SH-SY5Y (cell line): ENCODE data around the gene BRPF1.

Source experiments
- GATA2 ChIP-seq: IDR thresholded peaks from 2 replicates; pipeline ENCODE4 v1.6.1; 2011; ENCODE audit warnings: mild to moderate bottlenecking, low read depth, low read length
- GATA3 ChIP-seq: IDR thresholded peaks from 2 replicates; pipeline ENCODE4 v1.6.1; 2011; ENCODE audit warnings: low read depth, mild to moderate bottlenecking, low read length, moderate library complexity

DNA sequence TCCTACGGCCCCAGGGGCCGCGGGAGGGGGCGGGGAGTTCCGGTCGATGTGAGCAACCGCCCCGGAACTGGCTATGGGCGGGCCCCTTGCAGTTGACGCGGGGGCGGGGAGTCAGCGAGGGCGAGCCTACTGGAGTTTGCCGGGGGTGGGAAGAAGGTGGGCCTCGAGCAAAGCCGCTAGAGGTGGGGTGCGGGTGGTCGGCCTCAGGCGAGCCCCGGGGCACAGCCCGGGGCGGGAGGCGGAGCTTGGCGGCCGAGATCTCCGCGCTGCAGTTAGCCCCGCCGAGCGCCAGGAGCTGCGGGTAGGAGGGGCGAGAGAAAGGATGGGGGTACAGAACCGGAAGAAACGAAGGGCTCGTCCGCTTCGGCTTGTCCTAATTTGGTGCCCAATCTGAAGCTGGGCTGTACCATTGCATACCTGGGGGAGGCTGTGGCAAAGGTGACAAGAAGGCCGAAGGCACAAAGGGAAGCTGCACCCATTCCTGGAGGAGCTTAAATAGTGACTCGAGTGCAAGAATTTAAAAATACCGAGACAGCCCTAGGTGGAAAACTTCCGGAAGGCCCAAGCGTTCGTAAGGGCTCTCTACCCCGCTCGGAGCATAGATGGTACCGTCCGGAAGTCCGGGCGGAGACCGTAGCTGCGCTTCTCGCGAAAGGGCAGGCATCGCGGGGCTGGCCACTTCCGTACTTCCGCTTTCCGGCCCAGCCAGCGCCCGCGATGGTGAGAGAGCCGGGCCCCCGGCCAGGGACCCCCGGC lies 61.0 kb downstream of the BRPF1 start, which contains the start of the genes ARPC4 and TADA3:
- TF ChIP-seq GATA2 (no peak), GATA3 (no peak)
